K562 (cell line): Measurements from ENCODE around the gene RSBN1L. TPM values are rescaled to one million over a fixed set of nuclear protein-coding genes. Genes with fewer than 3 reads are reported as not detected.

Source experiments
- ATAC-seq: fragments of 200-7000 bp; cut with Tn5 transposase; 3 replicates; pipeline ENCODE4 v1.9.1; 2020; ENCODE audit warnings: moderate library complexity
- BruUV-seq: library from RNA; stranded (reverse); fragments of 400-500 nt; replicated peaks from 2 replicates; lab custom pipeline; 2021; lab: Mats Ljungman, UMichigan
- CTCF ChIA-PET: fragments of 300-600 bp; formaldehyde crosslinking; extraction: SDS; loops from one replicate; lab custom pipeline; 2021; ENCODE audit warnings: low intra/inter-chr PET ratio; lab: Yijun Ruan, JAX
- POLR2A ChIA-PET: fragments of 300-600, 350-650 bp; sonication (Branson Sonifier 250); formaldehyde crosslinking; extraction: SDS; loops from one replicate; lab custom pipeline; 2021; ENCODE audit warnings: antibody characterized with exemption, inconsistent platforms; lab: Yijun Ruan, JAX
- DNase-seq, 4 experiments: peaks; one replicate each; pipeline versions ENCODE4 v3.0.0 to v3.0.0-alpha.2; 2011 to 2018; ENCODE audit warnings: low spot score in 3 of 4, mixed read lengths in 3 of 4; ENCODE audit errors: extremely low read depth in 1 of 4
- FAIRE-seq: peaks from 2 replicates; lab custom pipeline; 2011; peaks lifted over from hg19 to GRCh38; lab: Jason Lieb, UNC
- H2AFZ ChIP-seq: 2 replicates; pipeline ENCODE4 v1.6.0; 2011; ENCODE audit warnings: low read depth, low read length, control low read depth, inconsistent platforms
- H3K27ac ChIP-seq: fragments of 200-600 bp; 3 replicates; pipeline ENCODE4 v1.8.0; 2011; ENCODE audit warnings: low read depth, mild to moderate bottlenecking, control low read depth, inconsistent platforms, low read length, moderate library complexity, mixed read lengths; ENCODE audit errors: extremely low read depth
- H3K27me3 ChIP-seq, 2 experiments: fragments of 300-600 bp in 1 of 2; 2 replicates in 1 of 2; 3 replicates in 1 of 2; pipeline versions ENCODE4 v1.6.0 to v1.8.0; 2011; ENCODE audit warnings: inconsistent platforms in 2 of 2, low read length in 2 of 2, mild to moderate bottlenecking in 1 of 2, mixed read lengths in 1 of 2, moderate library complexity in 1 of 2; ENCODE audit not compliant: control insufficient read depth in 2 of 2, insufficient read depth in 2 of 2
- H3K36me3 ChIP-seq: fragments of 300-600 bp; 3 replicates; pipeline ENCODE4 v1.8.0; 2011; ENCODE audit warnings: mild to moderate bottlenecking, low read length, inconsistent platforms; ENCODE audit not compliant: control insufficient read depth, insufficient read depth
- H3K4me1 ChIP-seq, 2 experiments: fragments of 200-600 bp in 1 of 2; replicated peaks in 1 of 2; 2 replicates in 1 of 2; 3 replicates in 1 of 2; pipeline versions ENCODE4 v1.5.1 to v1.8.0; 2011; ENCODE audit warnings: inconsistent platforms in 2 of 2, low read length in 2 of 2, mild to moderate bottlenecking in 1 of 2, mixed read lengths in 1 of 2, moderate library complexity in 1 of 2; ENCODE audit not compliant: control insufficient read depth in 2 of 2, insufficient read depth in 2 of 2
- H3K4me2 ChIP-seq: 2 replicates; pipeline ENCODE4 v1.6.1; 2011; ENCODE audit warnings: low read length, control low read depth, inconsistent platforms, mixed read lengths; ENCODE audit not compliant: insufficient read depth
- H3K4me3 ChIP-seq: fragments of 200-600 bp; sonication (generic), shearing (Covaris generic); 2 replicates; pipeline ENCODE4 v1.5.1; 2016; ENCODE audit warnings: control low read depth, inconsistent platforms
- H3K79me2 ChIP-seq: fragments of 200-600 bp; 3 replicates; pipeline ENCODE4 v1.8.0; 2011; ENCODE audit warnings: low read length, inconsistent platforms; ENCODE audit not compliant: control insufficient read depth, insufficient read depth
- H3K9ac ChIP-seq, 2 experiments: 2 replicates each; pipeline versions ENCODE4 v1.6.0 to v1.6.1; 2011; ENCODE audit warnings: low read depth in 2 of 2, low read length in 2 of 2, control low read depth in 1 of 2, inconsistent platforms in 1 of 2, mild to moderate bottlenecking in 1 of 2, mixed read lengths in 1 of 2; ENCODE audit not compliant: insufficient read depth in 1 of 2
- H3K9me1 ChIP-seq: one replicate; pipeline ENCODE4 v1.6.0; 2011; ENCODE audit warnings: inconsistent platforms, mild to moderate bottlenecking, low read length, moderate library complexity; ENCODE audit not compliant: control insufficient read depth, insufficient read depth
- H3K9me3 ChIP-seq: replicated peaks from 2 replicates; pipeline ENCODE4 v1.5.1; 2011; ENCODE audit warnings: low read depth, low read length, inconsistent platforms; ENCODE audit not compliant: control insufficient read depth, insufficient read depth
- H4K20me1 ChIP-seq: replicated peaks from 2 replicates; pipeline ENCODE4 v1.6.1; 2011; ENCODE audit warnings: low read length, inconsistent platforms, mixed read lengths; ENCODE audit not compliant: control insufficient read depth, insufficient read depth
- ETV5 ChIP-seq: sonication (generic); formaldehyde crosslinking; IDR thresholded peaks from 2 replicates; pipeline ENCODE4 v1.4.0; 2020; ENCODE audit warnings: low read depth, mild to moderate bottlenecking, missing genetic modification reagents
- GTF2A2 ChIP-seq: IDR thresholded peaks from 2 replicates; pipeline ENCODE4 v1.6.1; 2016; ENCODE audit warnings: mild to moderate bottlenecking, missing genetic modification characterization, missing compliant biosample characterization
- SMARCA4 ChIP-seq: fragments of 450-650 bp; IDR thresholded peaks from 2 replicates; pipeline ENCODE4 v1.6.1; 2016
- ZNF121 ChIP-seq: sonication (generic); formaldehyde crosslinking; conservative IDR thresholded peaks from 2 replicates; pipeline ENCODE4 v1.8.0; 2022; ENCODE audit warnings: missing genetic modification reagents
- WGBS: fragments of 100-300 bp; shearing (Covaris generic); methylation state at CpG from one replicate; pipeline ENCODE4 v1.1.6; 2016; ENCODE audit warnings: low coverage, mixed read lengths; ENCODE audit not compliant: insufficient coverage; ENCODE audit errors: missing lambda C conversion rate; 5-methylcytosine and 5-hydroxymethylcytosine counted together
- in situ Hi-C: fragments of 300-500 bp; cut with MboI; formaldehyde crosslinking; loops from 4 replicates; pipeline ENCODE4 v1.15.0; 2018; ENCODE audit warnings: inconsistent platforms, mixed read lengths
- intact Hi-C: fragments of 100-400 bp; cut with micrococcal nuclease; formaldehyde crosslinking; loops from 2 replicates; pipeline ENCODE4 v1.14.2; 2022
- polyA plus RNA-seq, 8 experiments: library from polyadenylated mRNA; depleted of rRNA in 4 of 8; stranded (reverse) in 5 of 8; unstranded in 3 of 8; fragments of >200 nt; fragmentation: Nextera tagmentation in 2 of 8; fragmentation: Illumina TruSeq in 1 of 8; extraction: Ambion mirVana in 2 of 8; extraction: Trizol in 1 of 8; gene quantifications; 2 replicates each; pipeline versions ENCODE4 v1.2.1 to v1.2.3, GENCODE V29; 2011 to 2014; ENCODE audit warnings: inconsistent platforms in 1 of 8, missing spikeins in 1 of 8
- total RNA-seq, 7 experiments: library from RNA; depleted of rRNA in 6 of 7; stranded (reverse); fragments of >200 nt in 6 of 7; fragmentation: Illumina TruSeq in 2 of 7; extraction: Trizol in 2 of 7; gene quantifications; 2 replicates each; pipeline versions ENCODE4 v1.2.1 to v1.2.3, GENCODE V29; 2011 to 2021; ENCODE audit warnings: low replicate concordance in 1 of 7
- TF ChIP-seq, protein P1 (sequence below): fragments of 450-650 bp; IDR thresholded peaks from 2 replicates; pipeline ENCODE4 v1.6.1; 2016; ENCODE audit warnings: missing biosample characterization, missing genetic modification characterization

RSBN1L gene
- total and polyA plus RNA-seq, 9 of the 15 experiments (the other 6 are each of a cell fraction or from before 2014, with no cell fraction given) = 6.2 to 35.2 (median 20.1) TPM

DNA sequence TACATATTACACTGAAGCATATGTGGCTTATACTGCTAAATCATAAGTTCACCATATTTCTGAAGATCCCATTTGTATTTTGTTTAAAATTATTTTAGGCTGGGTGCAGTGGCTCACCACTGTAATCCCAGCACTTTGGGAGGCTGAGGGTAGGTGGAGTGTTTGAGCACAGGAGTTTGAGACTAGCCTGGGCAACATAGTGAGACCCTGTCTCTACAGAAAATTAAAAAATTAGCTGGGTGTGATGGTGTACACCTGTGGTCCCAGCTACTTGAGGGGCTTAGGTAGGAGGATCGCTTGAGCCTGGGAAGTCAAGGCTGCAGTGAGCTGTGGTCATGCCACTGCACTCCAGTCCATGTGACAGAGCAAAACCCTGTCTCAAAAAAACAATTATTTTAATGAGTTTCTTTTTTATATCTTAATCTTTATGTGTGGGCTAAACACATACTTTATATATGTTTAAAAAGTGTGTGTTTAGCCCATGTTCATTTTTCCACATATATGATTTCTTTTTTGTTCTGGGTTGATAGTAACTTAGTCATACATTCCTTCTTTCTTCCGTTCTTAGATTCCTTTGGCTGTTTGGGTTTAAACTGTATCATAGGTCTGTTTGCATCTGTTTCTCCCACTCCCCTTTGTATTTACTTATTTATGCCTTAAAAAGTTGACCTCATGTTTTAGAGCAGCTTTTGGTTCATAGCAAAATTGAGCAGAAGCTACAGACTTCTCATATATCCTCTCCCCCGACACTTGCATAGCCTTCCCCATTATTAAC is 33.5 kb downstream of the RSBN1L start:
- in situ Hi-C loops = no loop called here

More for the DNA sequence above, 33.5 kb downstream of the RSBN1L start:
- no peak overlapping the region for H3K4me3 ChIP-seq
- peaks cover 92% of the 10 kb centered on the region for H3K79me2 ChIP-seq
- H2AFZ ChIP-seq = no peak overlapping the region
- no peaks in the 10 kb centered on the region for H3K9me1 ChIP-seq
- no peaks in the 10 kb centered on the region for H3K27me3 ChIP-seq
- WGBS = 73% methylated on average over 3 of the region's 3 CpGs
- H3K4me2 ChIP-seq = no peak overlapping the region
- TF ChIP-seq, protein P1, sequence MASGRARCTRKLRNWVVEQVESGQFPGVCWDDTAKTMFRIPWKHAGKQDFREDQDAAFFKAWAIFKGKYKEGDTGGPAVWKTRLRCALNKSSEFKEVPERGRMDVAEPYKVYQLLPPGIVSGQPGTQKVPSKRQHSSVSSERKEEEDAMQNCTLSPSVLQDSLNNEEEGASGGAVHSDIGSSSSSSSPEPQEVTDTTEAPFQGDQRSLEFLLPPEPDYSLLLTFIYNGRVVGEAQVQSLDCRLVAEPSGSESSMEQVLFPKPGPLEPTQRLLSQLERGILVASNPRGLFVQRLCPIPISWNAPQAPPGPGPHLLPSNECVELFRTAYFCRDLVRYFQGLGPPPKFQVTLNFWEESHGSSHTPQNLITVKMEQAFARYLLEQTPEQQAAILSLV (tag) = no peak
- TF ChIP-seq ZNF121 (CRISPR knock-in tag) (peak; percentile 42; the same call in 1 of the 2 replicates), ETV5 (CRISPR knock-in tag) (no peak), GTF2A2 (tag) (no peak), SMARCA4 (no peak)
- H3K36me3 ChIP-seq = peaks cover 5% of the 10 kb centered on the region; the same call in 1 of the 3 replicates
- no peak overlapping the region for H3K27ac ChIP-seq
- peaks cover 7% of the 10 kb centered on the region; the same call in 1 of the 2 replicates for H4K20me1 ChIP-seq
- no TSS peak for BruUV-seq
- peaks cover 17 to 33% of the 10 kb centered on the region in 2 experiments for H3K4me1 ChIP-seq
- no peak overlapping the region for H3K9ac ChIP-seq
- ATAC-seq (no peak), FAIRE-seq (no peak), DNase-seq (no peak)
- H3K9me3 ChIP-seq = no peaks in the 10 kb centered on the region
- intact Hi-C loops = loop anchor here (5.0 kb wide), 1 partner anchor 32 kb away; the partner anchor contains the start of gene RSBN1L
- POLR2A ChIA-PET = interaction anchor here (0.6 to 2.3 kb wide), 5 partner anchors 13 to 38 kb away, joined by 3 to 6 read pairs (median 3); partner anchors contain the start of gene RSBN1L
- CTCF ChIA-PET = interaction anchor here (0.6 kb wide), 1 partner anchor 24 kb away, joined by 3 read pairs; no protein-coding TSS in a partner anchor
